ENCODE results near the gene CLASP1.

DNA sequence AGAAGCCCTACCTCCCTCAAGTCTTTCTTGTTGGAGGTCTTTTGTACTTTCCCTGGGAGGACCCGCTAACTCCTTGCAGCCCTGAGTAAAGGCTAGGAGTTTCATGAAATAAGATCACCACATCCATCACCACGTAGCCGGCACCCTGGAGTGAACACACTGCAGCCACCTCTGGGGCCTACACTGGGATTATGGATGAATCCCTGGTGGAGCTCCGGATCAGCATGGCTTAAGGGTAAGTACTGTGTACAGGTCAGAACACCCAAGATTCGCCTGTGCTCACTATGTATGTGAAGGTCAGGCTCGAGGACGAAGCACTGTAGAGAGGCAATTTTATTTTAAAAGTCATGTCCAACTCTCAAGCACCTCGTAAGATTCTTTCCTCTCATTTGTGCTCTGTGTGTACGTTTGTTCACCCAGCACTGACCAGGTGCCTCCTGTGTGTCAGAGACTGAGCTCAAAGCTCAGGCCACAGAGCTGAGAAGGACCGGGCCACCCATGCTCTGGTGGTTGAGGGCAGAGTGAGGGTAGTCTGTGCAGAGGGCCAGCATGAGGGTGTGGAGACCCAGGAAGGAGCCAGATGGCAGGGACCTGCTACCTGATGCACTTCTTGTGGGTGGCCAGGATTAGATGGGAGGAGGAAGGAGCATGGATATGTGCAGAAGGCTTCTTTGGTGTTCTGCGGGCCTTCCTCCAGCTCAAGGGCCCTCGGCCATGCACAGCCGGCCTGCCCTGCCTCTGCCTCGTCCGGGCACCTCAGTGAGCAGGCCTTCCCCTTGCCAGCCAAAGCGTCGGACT, 297.5 kb downstream of the CLASP1 start:
- TF ChIP-seq, protein P1, sequence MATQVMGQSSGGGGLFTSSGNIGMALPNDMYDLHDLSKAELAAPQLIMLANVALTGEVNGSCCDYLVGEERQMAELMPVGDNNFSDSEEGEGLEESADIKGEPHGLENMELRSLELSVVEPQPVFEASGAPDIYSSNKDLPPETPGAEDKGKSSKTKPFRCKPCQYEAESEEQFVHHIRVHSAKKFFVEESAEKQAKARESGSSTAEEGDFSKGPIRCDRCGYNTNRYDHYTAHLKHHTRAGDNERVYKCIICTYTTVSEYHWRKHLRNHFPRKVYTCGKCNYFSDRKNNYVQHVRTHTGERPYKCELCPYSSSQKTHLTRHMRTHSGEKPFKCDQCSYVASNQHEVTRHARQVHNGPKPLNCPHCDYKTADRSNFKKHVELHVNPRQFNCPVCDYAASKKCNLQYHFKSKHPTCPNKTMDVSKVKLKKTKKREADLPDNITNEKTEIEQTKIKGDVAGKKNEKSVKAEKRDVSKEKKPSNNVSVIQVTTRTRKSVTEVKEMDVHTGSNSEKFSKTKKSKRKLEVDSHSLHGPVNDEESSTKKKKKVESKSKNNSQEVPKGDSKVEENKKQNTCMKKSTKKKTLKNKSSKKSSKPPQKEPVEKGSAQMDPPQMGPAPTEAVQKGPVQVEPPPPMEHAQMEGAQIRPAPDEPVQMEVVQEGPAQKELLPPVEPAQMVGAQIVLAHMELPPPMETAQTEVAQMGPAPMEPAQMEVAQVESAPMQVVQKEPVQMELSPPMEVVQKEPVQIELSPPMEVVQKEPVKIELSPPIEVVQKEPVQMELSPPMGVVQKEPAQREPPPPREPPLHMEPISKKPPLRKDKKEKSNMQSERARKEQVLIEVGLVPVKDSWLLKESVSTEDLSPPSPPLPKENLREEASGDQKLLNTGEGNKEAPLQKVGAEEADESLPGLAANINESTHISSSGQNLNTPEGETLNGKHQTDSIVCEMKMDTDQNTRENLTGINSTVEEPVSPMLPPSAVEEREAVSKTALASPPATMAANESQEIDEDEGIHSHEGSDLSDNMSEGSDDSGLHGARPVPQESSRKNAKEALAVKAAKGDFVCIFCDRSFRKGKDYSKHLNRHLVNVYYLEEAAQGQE (IDR thresholded peaks at IDR 0.05; ENCODE audit: insufficient read depth in 1 of 2, low read depth in 2 of 2, low read length in 1 of 2) = no peak
- TF ChIP-seq, protein P2, sequence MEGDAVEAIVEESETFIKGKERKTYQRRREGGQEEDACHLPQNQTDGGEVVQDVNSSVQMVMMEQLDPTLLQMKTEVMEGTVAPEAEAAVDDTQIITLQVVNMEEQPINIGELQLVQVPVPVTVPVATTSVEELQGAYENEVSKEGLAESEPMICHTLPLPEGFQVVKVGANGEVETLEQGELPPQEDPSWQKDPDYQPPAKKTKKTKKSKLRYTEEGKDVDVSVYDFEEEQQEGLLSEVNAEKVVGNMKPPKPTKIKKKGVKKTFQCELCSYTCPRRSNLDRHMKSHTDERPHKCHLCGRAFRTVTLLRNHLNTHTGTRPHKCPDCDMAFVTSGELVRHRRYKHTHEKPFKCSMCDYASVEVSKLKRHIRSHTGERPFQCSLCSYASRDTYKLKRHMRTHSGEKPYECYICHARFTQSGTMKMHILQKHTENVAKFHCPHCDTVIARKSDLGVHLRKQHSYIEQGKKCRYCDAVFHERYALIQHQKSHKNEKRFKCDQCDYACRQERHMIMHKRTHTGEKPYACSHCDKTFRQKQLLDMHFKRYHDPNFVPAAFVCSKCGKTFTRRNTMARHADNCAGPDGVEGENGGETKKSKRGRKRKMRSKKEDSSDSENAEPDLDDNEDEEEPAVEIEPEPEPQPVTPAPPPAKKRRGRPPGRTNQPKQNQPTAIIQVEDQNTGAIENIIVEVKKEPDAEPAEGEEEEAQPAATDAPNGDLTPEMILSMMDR (IDR thresholded peaks at IDR 0.05) = no peak
